Left renal cortex interstitium (tissue), 4 donors: ENCODE results near the gene FGD4. TPM values are rescaled to one million over a fixed set of nuclear protein-coding genes. Genes with fewer than 3 reads are reported as not detected.
A peak's percentile ranks its signal among the peaks of the same experiment; 100 is the strongest.

Experiments used
- DNase-seq, 4 donors: peaks; one replicate each; pipeline ENCODE4 v3.0.0-alpha.2; 2013; ENCODE audit warnings: low read depth in 4 of 4, low spot score in 2 of 4, missing footprints in 1 of 4
- polyA plus RNA-seq, 4 donors: library from polyadenylated mRNA; unstranded; fragments of 120-200 nt; gene quantifications; one replicate each; pipeline ENCODE4 v1.2.1, GENCODE V29; 2013; ENCODE audit not compliant: insufficient read length in 4 of 4

Gene FGD4
- 10 to 100 TPM; 14.2 to 18.5 (median 16.9) TPM for polyA plus RNA-seq

DNA sequence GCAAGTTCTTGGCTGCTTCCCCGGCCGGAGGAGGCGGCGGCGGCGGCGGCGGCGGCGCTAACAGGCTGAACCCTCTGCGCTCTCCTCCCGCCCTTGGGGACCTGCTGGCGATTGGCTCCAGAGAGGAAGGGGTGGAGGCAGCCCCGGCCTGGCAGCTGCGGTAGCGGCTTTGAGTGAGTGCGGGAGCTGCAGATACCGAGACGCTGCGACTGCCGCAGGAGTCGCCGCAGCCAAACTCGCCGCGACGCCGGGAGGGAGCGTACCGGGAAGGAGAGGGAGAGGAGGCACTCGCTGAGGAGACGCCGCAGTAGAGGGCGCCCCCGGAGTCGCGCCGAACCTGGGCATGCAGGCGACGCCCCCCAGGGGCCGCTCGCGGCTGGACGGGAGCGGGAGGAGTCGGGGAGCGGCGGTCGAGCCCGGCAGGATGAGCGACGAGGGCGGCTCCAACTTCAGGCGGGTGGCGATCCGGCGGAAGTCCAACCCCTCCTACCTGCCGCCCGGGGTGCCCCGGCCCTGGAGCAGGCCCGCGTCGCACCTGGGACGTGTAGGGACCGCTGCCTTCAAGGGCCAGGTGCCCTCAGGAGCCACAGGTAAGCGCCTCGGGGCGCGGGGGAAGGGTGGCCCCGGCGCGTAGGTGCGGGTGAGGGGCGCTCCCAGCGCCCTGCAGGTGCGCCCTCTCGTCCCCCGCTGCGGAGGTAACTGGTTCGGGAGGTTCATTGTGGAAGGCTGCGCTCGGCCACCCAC is at the start of gene FGD4:
Gene FGD4, plus strand, starts transcription at position 189 of the 744 bp plus-strand sequence.
- DNase-seq, result peak in 3 of 4 donors; percentile 50 to 74 (median 57)

DNA sequence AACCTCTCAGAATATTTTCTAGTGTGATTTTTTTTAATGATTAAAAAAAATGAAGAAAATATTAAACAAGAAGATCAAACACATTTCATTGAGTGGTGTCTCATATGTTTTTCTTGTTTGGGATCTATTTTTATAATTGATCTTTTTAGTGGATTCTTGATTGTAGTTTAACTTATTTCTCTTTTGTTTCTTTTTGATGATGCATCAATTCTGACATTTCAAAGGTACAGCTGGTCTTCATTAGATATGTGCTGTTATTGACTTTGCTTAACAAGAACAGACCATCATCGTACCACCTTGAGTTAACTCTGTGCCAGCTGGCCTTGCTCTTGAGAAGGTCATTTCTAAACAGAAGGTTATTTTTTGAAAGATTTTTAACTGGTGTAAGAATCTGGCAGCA is 45.8 kb upstream of the FGD4 start:
- no peak for DNase-seq

DNA sequence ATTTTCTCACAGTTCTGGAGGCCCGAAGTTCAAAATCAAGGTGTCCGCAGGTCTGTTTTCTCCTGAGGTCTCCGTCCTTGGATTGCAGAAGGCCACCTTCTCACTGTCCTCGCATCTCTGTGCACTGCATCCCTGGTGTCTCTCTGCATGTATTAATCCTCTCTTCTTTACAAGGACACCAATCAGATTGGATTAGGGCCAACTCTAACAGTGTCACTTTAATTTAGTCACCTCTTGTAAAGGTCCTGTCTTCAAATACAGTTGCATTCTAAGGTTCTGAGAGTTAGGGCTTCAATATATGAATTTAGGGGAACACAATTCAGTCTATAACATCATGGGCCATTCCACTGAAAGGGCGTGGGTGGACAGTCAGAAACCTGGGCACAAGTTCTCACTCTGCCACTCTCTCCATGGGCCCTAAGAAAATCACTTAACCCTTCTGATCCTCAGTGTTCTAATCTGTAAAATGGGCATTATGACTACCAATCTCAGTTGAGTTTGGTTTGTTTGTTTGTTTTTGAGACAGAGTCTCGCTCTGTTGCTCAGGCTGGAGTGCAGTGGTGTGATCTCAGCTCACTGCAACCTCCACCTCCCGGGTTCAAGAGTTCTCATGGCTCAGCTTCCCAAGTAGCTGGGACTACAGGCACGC is 41.6 kb upstream of the FGD4 start:
- DNase-seq, result no peak

DNA sequence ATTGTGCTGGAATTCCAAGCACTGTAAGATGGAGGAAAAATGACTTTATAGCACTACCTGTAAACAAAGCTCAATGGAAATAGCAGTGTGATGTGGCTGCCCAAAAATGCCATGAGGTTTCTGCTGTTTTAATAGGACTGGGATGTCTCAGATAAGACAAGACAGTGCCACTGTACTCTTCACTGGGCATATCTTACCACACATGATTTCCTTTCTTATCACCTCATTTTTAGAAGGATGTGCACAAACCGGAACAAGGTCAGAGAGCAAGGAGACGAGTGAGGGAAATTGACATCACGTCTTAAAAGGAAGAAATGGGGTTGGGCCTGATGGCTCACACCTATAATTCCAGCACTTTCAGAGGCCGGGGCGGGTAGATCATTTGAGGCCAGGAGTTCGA is 38.4 kb upstream of the FGD4 start:
- DNase-seq, result no peak

DNA sequence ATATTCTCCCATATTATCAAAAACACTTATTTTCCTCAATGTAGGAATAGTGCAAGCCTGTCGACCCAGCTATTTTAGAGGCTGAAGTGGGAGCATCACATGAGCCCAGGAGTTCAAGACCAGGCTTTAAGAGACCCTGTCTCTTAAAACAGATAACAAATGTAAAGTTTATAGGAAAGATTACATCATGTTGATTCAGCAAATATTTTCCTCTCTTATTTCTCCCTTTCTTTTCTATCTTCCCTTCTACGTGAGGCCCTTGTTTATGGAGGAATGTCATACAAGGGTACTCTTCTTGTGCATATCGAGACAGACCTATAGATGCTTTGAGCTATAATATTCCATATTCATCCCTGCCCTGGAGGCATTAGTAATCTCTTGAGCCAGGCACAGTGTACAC is 36.5 kb upstream of the FGD4 start:
- DNase-seq, result no peak

DNA sequence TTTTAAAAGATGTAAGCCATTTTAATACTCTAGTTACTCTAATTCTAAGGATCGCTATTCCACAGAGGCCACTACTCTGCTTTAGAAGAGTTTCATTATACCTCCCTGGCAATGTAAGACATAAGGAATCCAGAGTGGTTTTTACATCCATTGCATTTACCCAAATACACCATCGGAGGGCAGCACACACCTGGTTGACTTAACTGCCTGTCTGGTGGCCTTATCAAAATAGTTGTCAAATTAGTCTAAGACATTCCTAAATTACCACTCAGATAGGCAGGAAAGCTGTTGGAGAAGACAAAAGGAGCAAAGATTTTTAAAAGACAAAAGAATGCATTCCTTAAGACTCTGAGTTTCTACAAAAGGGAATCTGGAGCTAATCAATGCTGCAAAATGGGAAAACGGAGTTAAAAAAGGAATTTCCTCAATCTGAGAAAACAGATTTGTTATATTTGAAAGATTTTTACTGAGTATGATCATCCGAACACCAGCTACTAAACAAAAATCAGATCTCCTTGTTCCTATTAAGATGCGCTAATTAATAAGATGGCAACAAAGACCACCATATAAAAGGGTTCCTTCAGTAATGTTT is 33.8 kb upstream of the FGD4 start:
- DNase-seq, result peak in 3 of 4 donors; percentile 28 to 56 (median 46)

DNA sequence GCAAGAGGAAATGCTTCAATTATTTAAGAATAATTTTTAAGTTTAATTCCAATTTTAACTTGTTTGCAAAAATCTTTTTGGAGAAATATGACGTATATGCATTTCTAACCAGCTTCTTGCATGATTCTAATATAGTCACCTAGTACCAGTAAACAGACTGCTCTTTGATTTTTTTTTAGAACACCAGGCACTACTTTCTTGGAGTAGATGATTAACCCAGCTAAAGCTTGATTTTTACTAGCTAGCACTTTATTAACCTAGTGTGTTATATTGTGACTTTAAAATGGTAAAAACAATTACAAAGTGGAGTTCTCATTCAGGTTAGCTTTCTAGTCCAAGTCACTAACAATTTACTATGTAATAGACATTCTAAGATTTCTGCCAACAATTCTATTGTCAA is 32.6 kb upstream of the FGD4 start:
- no peak for DNase-seq

DNA sequence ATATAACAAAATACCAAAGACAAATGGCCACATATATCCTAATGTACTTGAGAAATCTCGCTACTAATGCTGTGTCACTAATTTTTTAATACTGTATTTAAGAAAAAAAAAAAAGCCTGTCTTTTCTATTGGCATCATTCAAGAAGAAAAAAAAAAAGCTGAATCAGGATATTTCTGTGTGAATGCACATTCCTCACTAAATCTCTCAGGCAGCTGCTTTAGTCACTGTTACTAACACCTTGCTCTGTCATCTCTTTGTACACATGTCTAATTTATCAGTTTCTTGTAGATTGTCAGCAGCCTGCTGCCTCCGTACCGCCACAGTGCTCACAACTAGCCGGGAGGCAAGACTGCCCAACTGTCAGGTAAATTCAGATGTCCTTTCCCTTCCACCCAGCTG is 32.0 kb upstream of the FGD4 start:
- no peak for DNase-seq

DNA sequence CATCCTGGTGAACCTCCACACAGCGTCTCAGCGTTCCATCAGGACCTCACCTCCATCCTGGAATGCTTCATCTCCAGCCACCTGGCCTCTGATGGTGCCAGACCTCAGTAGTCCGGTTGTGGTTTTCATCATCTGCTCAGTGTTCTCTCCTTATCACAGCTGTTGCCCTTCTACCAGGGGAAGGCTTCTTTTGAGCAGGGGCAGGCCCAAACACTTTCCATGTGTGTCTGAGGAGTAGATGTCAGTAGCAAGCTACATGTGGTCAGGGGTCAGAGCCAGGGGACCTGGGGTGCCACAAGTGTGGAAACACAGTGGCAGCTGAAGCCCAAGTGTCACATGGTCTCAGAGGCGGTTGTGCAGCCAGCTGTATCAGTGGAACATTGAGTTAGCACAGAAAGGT is 30.2 kb upstream of the FGD4 start:
- DNase-seq, result no peak

DNA sequence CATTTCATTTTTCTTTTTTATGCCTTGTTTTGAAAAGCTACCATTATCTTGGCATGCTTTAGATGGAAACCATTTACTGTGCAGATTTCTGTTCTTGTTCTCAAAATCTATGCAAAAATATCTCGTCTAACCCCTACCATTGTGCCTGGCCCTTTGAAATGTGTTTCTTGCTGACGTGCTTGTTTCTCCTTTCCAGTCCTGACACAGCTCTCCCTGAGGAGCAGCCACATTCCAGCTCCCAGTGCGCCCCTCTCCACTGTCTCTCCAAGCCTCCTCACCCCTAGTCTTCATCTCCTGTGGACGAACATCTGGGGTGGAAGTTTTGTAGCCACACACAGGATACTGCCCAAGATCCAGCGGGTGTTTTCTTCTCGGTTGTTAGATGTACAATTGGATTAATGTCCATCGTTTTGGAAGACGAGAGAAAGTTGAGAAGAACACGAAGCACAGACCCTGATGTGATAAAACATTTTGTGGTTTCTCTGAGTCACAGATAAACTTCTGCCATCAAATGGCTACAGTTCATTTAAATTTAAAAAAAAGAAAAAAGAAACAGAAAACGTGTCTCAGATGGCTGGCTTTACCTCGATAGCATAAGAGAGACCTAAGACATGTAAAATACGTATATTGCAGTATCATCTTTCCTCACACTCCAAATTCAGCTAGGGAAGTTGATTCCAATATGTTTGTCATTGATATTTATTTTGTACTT is 21.9 kb upstream of the FGD4 start:
- no peak for DNase-seq

DNA sequence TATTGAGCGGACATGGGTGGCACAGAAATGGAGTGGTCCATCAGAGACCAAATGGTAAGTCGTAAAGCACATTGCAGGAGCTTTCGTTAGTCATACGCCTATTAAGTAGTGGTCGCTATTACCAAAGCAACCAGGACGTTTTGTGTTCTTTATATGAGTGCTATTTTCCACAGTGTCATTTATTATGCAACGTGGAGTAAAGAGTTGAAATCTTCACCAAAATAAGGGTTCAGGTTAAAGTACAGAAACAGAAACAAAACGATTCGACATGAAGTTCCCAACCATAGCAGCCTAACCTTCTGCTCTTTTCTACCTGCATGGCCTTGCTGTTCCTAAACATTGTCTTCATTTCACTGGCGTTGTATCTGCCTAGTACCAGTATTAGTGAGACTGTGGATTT is 20.1 kb upstream of the FGD4 start:
- DNase-seq, result no peak

DNA sequence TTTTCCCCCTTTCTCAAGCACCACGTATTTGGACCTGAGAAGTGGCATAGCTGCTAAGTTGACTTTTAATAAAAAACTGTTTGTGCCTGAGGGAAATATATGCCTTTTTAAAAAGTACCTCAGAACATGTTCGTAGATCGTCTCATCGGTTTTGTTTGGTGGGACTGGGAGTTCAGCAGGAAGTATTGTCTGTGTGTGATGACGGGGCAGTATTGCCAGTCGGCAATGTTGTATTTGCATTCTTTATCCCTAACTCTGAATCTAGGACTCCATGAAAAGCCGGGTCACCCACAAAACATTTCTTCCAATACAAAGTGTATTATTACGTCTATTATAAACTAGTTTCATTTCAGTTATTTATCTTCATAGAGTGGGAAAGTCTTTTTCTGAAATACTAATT is 19.7 kb upstream of the FGD4 start:
- DNase-seq, result no peak

DNA sequence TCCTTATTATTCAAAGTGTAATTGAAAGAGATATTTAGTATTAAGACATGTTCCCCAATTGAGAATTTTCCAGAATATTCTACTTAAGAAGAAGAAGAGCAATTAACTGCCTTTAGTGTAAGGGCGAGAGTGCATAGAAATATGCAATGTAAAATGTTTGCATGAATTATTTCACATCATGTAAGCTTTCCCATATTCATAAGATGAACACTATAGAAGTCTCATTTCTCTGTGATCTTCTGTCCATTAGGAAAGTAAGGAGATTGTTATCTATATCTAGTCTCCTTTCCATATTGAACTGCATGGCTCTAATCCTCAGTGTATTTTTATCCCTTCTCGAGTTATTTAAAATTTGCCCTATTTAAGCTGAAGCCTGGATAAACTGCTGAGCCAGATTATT is 17.1 kb upstream of the FGD4 start:
- no peak for DNase-seq

DNA sequence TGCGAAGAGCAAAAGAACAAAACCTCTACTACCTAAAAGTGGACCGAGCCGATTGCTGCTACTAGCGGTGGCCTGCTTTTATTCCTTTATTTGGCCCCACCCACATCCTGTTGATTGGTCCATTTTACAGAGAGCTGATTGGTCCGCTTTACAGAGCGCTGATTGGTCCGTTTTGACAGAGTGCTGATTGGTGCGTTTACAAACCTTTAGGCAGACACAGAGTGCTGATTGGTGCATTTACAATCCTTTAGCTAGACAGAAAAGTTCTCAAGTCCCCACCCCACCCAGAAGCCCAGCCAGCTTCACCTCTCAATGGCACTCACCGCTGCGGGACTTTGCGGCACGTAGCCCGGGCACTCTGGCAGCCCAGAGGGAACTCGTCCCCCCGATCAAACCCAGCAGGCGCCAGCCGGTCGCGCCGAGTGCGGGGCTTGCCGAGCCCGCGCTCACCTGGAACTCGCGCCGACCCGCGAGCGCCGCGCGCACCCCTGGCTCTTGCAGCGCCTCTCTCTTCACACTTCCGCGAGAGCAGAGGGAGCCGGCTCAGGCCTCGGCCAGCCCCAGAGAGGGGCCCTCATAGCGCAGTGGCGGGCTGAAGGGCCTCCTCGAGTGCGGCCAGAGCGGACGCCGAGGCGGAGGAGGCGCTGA is 8.7 kb upstream of the FGD4 start:
- DNase-seq, result no peak

DNA sequence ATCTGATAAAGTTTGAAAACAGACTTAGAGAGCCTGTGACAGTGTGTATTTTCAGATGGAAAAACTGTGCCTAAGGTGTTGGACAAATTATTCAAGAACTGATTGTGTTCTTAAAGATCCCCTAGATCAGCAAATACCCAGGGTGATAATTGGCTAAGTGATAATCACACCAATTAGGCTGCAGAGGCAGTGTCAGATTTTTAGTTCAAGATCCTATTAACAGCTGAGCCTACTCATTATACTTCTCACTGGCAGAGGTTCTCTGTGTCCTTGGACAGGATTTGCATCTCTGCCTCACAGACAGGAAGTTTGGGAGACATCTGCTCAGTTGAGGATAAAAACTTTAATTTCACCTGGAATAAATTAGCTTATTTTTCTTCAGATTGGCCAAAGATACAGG is 4.3 kb upstream of the FGD4 start:
- DNase-seq, result no peak

DNA sequence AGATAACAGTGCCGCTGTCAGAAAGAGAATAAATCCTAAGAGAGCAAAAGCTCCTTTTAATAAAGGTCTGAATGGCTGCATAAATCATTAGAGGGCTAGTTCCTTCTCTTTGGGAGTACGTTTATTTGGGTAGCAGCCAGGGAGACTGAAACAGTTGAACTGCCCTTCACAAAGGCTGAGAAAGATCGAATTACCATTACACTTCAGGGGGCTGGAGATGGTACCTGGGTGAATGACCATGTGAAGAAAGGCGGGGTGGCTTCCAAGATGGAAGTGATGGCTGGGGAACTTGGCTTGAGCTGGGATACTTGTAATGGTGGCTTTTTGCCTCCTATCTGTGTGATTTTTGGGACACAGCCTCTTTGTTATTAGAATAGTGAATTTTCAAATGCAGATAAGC is 1.7 kb upstream of the FGD4 start:
- no peak for DNase-seq

DNA sequence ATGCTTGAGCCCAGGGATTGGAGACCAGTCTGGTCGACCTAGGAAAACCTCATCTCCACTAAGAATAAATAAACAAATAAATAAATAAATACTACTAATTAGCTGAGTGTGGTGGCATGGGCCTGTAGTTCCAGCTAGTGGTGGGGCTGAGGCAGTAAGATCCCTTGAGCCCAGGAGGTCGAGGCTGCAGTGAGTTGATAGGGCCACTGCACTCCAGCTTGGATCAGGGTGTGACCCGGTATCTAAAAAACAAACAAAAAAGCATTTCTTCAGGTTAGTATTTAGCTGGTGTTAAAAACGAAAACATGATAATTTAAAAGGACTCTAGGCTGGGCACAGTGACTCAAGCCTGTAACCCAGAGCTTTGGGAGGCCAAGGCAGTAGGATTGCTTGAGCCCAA is 1.2 kb upstream of the FGD4 start:
- no peak for DNase-seq

DNA sequence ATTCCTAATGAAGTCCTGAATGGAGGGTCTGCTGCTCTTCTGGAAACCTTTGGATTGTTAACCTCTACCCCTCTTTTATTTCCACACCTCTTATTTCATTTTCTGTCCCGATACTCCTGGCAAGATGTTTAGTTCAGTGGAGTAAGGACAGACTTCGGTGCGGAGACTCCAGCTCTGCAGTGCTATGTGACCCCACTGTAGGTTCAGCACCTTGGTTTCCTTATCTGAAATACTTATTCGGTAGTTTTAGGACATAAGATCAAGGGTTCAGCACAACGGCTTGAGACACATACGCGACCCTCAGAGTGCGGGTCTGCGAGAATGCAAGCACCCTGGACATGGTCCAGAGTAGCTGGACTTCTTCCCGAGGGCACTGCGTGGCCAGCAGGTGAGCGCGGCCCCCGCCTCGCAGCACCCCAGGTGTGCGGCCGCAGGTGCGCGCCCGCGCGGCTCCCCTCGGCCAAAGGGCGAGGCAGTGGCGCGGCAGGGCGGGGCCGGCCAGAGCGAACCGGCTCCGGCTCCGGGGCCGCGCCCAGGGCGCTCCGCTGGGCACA is 465 bp upstream of the FGD4 start:
- no peak for DNase-seq

DNA sequence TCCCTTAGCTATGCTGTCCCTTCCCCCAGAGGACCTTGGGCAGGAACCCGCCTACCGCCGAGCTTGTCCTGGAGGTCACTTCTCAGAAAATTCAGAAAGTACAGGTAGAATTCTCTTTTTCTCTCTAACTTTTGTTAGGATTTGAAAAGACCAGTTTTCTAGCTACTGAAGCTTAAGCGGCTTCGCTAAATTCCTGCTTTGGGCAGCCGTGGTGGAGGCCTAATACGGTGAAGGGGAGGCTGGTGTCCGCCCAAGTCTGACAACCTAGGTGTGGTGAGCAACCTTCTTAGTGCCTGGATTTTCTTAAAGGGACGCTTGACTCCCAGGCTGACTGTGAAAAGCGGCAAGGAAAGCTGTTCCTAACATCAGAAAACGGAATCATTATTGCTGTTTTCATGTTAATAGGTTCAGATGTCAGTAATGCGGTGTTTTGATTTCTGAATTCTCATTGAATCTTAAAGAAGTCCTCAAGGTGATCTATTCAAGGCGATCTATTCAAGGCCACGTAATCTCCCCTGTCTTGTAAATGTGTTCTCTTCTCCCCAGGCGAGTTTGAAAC is 835 bp downstream of the FGD4 start:
- DNase-seq, result peak in 2 of 4 donors; percentile 15 to 39

DNA sequence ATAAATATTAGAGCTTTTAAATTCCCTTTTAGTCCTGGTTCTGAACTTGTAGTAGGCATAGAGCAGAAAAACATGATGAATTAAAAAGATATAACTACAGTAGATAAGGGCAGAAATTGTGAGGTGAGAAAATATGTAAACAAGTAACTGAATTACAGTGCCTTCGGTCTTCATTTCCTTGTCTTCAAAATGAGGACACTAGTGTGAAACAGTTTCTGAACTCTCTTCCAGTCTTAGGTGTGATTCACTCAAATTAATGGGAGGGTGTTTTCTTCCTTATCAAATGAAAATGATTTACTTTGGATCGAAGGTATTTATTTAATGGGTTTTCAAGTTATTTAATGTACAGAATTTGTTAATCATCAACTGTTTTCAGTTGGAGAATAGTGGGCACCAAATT is 1.5 kb downstream of the FGD4 start:
- DNase-seq, result no peak
